CD4-positive, CD25-positive, alpha-beta regulatory T cell (primary cell): ENCODE measurements around the gene KCNA5. TPM values are rescaled to one million over a fixed set of nuclear protein-coding genes. Genes with fewer than 3 reads are reported as not detected.

Experiments used
- ATAC-seq, 2 donors: fragments of 150-1000 bp; cut with Tn5 transposase; one replicate each; pipeline ENCODE4 v1.10.0; 2021; ENCODE audit warnings: low read depth in 2 of 2, moderate number of reproducible peaks in 2 of 2, moderate library complexity in 1 of 2
- DNase-seq, 3 donors: peaks; one replicate each; pipeline versions ENCODE4 v3.0.0 to v3.0.0-alpha.2; 2012 to 2022; ENCODE audit warnings: mixed read lengths in 1 of 3
- H3K27ac ChIP-seq: one replicate; pipeline ENCODE4 v1.7.0; 2013; ENCODE audit warnings: mild to moderate bottlenecking, low read length; ENCODE audit not compliant: insufficient read depth, poor library complexity, severe bottlenecking
- H3K27me3 ChIP-seq: one replicate; pipeline ENCODE4 v1.7.0; 2013; ENCODE audit warnings: low read length; ENCODE audit not compliant: control insufficient read depth, insufficient read depth
- H3K36me3 ChIP-seq: one replicate; pipeline ENCODE4 v1.7.0; 2013; ENCODE audit warnings: mild to moderate bottlenecking, low read length, moderate library complexity; ENCODE audit not compliant: control insufficient read depth, insufficient read depth
- H3K4me1 ChIP-seq: 2 replicates; pipeline ENCODE4 v1.7.0; 2013; ENCODE audit warnings: mild to moderate bottlenecking, low read length; ENCODE audit not compliant: insufficient read depth, control insufficient read depth, poor library complexity, severe bottlenecking
- H3K4me3 ChIP-seq: one replicate; pipeline ENCODE4 v1.7.0; 2013; ENCODE audit warnings: low read depth, mild to moderate bottlenecking, low read length, moderate library complexity
- H3K9me3 ChIP-seq, 2 experiments: 1 replicate in 1 of 2; 2 replicates in 1 of 2; pipeline ENCODE4 v1.7.0; 2013; ENCODE audit warnings: low read length in 2 of 2, mild to moderate bottlenecking in 1 of 2, moderate library complexity in 1 of 2; ENCODE audit not compliant: control insufficient read depth in 2 of 2
- H3K27ac Mint-ChIP-seq, 3 donors: one replicate each; pipeline ENCODE4 v1.8.0; 2020 to 2022; ENCODE audit warnings: mild to moderate bottlenecking in 3 of 3, mixed read lengths in 3 of 3, moderate library complexity in 2 of 3
- H3K27me3 Mint-ChIP-seq: one replicate; pipeline ENCODE4 v1.8.0; 2022; ENCODE audit warnings: mild to moderate bottlenecking, mixed read lengths
- H3K36me3 Mint-ChIP-seq: one replicate; pipeline ENCODE4 v1.8.0; 2020; ENCODE audit warnings: mixed read lengths
- H3K4me1 Mint-ChIP-seq, 4 donors: one replicate each; pipeline ENCODE4 v1.8.0; 2020 to 2022; ENCODE audit warnings: mixed read lengths in 4 of 4, mild to moderate bottlenecking in 1 of 4
- H3K4me3 Mint-ChIP-seq, 4 donors: one replicate each; pipeline ENCODE4 v1.8.0; 2020 to 2022; ENCODE audit warnings: mild to moderate bottlenecking in 4 of 4, mixed read lengths in 4 of 4, moderate library complexity in 3 of 4
- H3K9me3 Mint-ChIP-seq, 7 donors: one replicate each; pipeline ENCODE4 v1.8.0; 2020 to 2022; ENCODE audit warnings: mixed read lengths in 7 of 7, mild to moderate bottlenecking in 3 of 7, moderate library complexity in 2 of 7
- polyA plus RNA-seq, 4 donors: library from polyadenylated mRNA; unstranded; fragments of 300-500 nt; fragmentation: Illumina TruSeq; gene quantifications; one replicate each; pipeline ENCODE4 v1.2.3, GENCODE V29; 2021
- total RNA-seq: library from RNA; stranded (reverse); gene quantifications from one replicate; pipeline ENCODE4 v1.2.3, GENCODE V29; 2022

KCNA5 gene
- total and polyA plus RNA-seq, 5 donors from 2014 or later = not detected

GRCh38 chr12:5017638-5018348 lies 25.9 kb upstream of the KCNA5 start:
- H3K27me3 ChIP-seq = no peaks in the 10 kb centered on the region
- DNase-seq (no peak), ATAC-seq (no peak)
- Mint-ChIP-seq H3K27ac (no peak overlapping the region), H3K36me3 (no peaks in the 10 kb centered on the region), H3K9me3 (peaks cover 0 to 2% (median 0%) of the 10 kb centered on the region in 7 donors), H3K4me3 (no peak overlapping the region), H3K4me1 (no peaks in the 10 kb centered on the region), H3K27me3 (peaks cover 10% of the 10 kb centered on the region)
- H3K27ac ChIP-seq = no peak overlapping the region
- H3K4me3 ChIP-seq = no peak overlapping the region
- H3K4me1 ChIP-seq = no peaks in the 10 kb centered on the region
- H3K9me3 ChIP-seq = no peaks in the 10 kb centered on the region
- H3K36me3 ChIP-seq = no peaks in the 10 kb centered on the region

DNA sequence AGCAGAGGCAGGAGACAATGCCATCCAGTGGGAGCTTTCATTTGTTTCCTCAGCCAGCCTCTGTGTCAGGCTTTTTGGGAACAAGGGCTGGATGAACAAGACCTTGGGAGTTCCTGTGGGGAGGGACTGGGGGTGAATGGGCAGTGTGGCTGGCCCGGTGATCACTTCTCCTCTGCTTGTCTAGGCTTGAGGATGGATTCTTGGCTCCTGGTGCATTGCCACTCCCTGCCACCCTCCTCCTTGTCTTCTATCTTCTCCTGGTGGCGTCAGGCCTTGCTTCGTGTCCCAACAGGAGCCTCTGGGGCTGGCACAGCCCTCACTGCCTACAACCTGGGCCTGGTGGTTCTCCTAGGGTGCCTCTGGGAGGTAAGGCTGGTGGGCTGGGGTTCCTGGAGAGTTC lies 25.0 kb upstream of the KCNA5 start:
- peaks cover 9% of the 10 kb centered on the region for H3K27me3 Mint-ChIP-seq

DNA sequence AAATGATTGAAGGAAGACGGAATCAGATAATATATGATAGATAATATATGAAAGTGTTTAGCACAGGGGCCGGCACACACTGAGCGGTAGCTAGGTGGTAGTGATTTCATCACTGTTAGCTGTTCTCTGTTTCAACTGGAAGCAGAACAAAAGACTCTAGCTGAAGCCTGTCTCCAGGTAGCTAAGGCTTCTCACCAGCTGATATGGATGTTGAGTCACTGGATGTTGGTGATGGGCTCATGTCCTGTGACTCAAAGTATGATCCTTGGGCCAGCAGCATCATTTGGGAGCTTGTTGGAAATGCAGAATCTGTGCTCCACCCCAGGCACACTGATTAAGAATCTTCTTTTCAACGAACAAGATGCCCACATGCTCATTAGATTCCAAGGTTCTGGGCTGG lies 21.7 kb upstream of the KCNA5 start:
- peaks cover 0 to 2% (median 0%) of the 10 kb centered on the region in 7 donors for H3K9me3 Mint-ChIP-seq
- H3K27me3 Mint-ChIP-seq = peaks cover 15% of the 10 kb centered on the region
- no peaks in the 10 kb centered on the region for H3K36me3 Mint-ChIP-seq
- DNase-seq = no peak
- no peak overlapping the region for H3K4me3 Mint-ChIP-seq
- H3K4me1 Mint-ChIP-seq = no peaks in the 10 kb centered on the region
- no peak for ATAC-seq
- H3K9me3 ChIP-seq = no peaks in the 10 kb centered on the region
- H3K27ac ChIP-seq = no peak overlapping the region
- no peaks in the 10 kb centered on the region for H3K27me3 ChIP-seq
- no peaks in the 10 kb centered on the region for H3K36me3 ChIP-seq
- H3K4me3 ChIP-seq = no peak overlapping the region
- H3K27ac Mint-ChIP-seq = no peak overlapping the region
- H3K4me1 ChIP-seq = no peaks in the 10 kb centered on the region

More for the DNA sequence above, 25.0 kb upstream of the KCNA5 start:
- H3K27ac Mint-ChIP-seq = no peak overlapping the region
- Histone ChIP-seq H3K4me3 (no peak overlapping the region), H3K4me1 (no peaks in the 10 kb centered on the region), H3K27ac (no peak overlapping the region), H3K36me3 (no peaks in the 10 kb centered on the region), H3K27me3 (no peaks in the 10 kb centered on the region), H3K9me3 (no peaks in the 10 kb centered on the region)
- no peaks in the 10 kb centered on the region for H3K36me3 Mint-ChIP-seq
- H3K4me3 Mint-ChIP-seq = no peak overlapping the region
- no peak for DNase-seq
- peaks cover 0 to 2% (median 0%) of the 10 kb centered on the region in 7 donors for H3K9me3 Mint-ChIP-seq
- no peak for ATAC-seq
- no peaks in the 10 kb centered on the region for H3K4me1 Mint-ChIP-seq

- peaks cover 20% of the 10 kb centered on the region for H3K27me3 Mint-ChIP-seq
Measured at GRCh38 chr12:5022465-5023061, 21.1 kb upstream of the KCNA5 start.

DNA sequence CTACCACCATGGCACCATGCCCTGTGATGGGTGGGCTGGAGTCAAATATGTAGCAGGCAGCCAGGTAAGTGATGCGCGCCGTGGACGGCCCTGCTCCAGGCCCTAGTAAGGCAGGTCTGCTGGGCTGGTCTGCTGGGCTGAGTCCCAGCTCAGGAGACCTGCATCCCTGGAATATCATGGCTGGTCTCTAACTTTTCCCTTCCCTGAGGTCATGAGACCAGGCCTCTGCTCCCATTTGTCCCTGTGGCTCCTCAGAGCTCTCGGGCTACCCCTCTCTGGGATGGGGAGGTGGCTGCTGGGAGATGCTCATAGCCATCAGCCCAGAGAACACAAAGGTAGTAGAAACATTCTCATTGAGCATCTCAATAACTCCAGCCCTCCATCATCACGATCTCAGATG lies 19.8 kb upstream of the KCNA5 start:
- DNase-seq (no peak), ATAC-seq (no peak)
- H3K9me3 Mint-ChIP-seq = peaks cover 0 to 4% (median 0%) of the 10 kb centered on the region in 7 donors
- H3K9me3 ChIP-seq = no peaks in the 10 kb centered on the region
- H3K27me3 ChIP-seq = no peaks in the 10 kb centered on the region
- no peak overlapping the region for H3K4me3 Mint-ChIP-seq
- H3K4me1 ChIP-seq = no peaks in the 10 kb centered on the region
- H3K4me1 Mint-ChIP-seq = no peaks in the 10 kb centered on the region
- no peaks in the 10 kb centered on the region for H3K36me3 Mint-ChIP-seq
- no peak overlapping the region for H3K27ac Mint-ChIP-seq
- H3K36me3 ChIP-seq = no peaks in the 10 kb centered on the region
- peaks cover 24% of the 10 kb centered on the region for H3K27me3 Mint-ChIP-seq
- no peak overlapping the region for H3K4me3 ChIP-seq
- H3K27ac ChIP-seq = no peak overlapping the region

More at GRCh38 chr12:5022465-5023061, 21.1 kb upstream of the KCNA5 start:
- Histone ChIP-seq H3K4me3 (no peak overlapping the region), H3K9me3 (no peaks in the 10 kb centered on the region), H3K27me3 (no peaks in the 10 kb centered on the region), H3K36me3 (no peaks in the 10 kb centered on the region), H3K4me1 (no peaks in the 10 kb centered on the region), H3K27ac (no peak overlapping the region)
- Mint-ChIP-seq H3K27ac (no peak overlapping the region), H3K4me1 (no peaks in the 10 kb centered on the region), H3K9me3 (peaks cover 0 to 3% (median 0%) of the 10 kb centered on the region in 7 donors), H3K36me3 (no peaks in the 10 kb centered on the region), H3K4me3 (no peak overlapping the region)
- peak in 2 of 3 donors; percentile 13 to 52 for DNase-seq
- ATAC-seq = no peak

DNA sequence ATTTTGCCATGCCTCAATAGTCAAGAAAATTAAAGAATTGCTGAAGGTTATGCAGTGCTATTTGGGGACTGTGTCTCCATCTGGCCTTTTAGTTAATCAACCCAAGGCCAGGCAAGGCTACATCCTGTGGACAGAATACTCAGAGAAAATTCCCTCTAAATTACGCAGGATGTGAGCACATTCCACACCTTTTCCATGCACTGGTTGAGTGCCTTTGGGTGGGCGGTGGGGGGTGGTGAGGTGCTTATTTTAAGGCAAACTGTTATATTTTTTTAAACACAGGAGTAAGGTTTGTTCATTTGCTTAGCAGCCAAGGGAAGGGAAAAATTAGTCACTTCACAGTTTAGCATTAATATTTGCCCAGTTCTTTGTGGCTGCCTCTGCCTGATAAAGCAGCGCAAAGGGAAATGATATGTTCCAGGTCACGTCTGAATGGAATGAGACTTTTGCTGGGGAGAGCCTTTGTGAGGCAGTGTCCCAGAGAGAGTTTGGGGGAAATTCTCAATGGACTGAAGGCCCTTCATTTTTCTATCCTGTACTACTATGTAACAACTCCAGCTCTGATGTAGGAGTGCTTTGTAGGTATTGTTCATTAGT lies 17.2 kb upstream of the KCNA5 start:
- Mint-ChIP-seq H3K36me3 (no peaks in the 10 kb centered on the region), H3K4me1 (no peaks in the 10 kb centered on the region), H3K27me3 (peaks cover 24% of the 10 kb centered on the region), H3K27ac (no peak overlapping the region), H3K4me3 (no peak overlapping the region), H3K9me3 (peaks cover 0 to 4% (median 0%) of the 10 kb centered on the region in 7 donors)
- Histone ChIP-seq H3K9me3 (no peaks in the 10 kb centered on the region), H3K36me3 (no peaks in the 10 kb centered on the region), H3K27me3 (no peaks in the 10 kb centered on the region), H3K4me1 (no peaks in the 10 kb centered on the region), H3K27ac (no peak overlapping the region), H3K4me3 (no peak overlapping the region)
- no peak for DNase-seq
- no peak for ATAC-seq

- Mint-ChIP-seq H3K4me1 (no peaks in the 10 kb centered on the region), H3K36me3 (no peaks in the 10 kb centered on the region), H3K27me3 (peaks cover 24% of the 10 kb centered on the region), H3K9me3 (peaks cover 0 to 4% (median 0%) of the 10 kb centered on the region in 7 donors), H3K27ac (no peak overlapping the region), H3K4me3 (no peak overlapping the region)
- no peaks in the 10 kb centered on the region for H3K36me3 ChIP-seq
- DNase-seq (no peak), ATAC-seq (no peak)
- no peaks in the 10 kb centered on the region for H3K27me3 ChIP-seq
- no peaks in the 10 kb centered on the region for H3K4me1 ChIP-seq
- no peak overlapping the region for H3K4me3 ChIP-seq
- H3K9me3 ChIP-seq = no peaks in the 10 kb centered on the region
- no peak overlapping the region for H3K27ac ChIP-seq
Measured at GRCh38 chr12:5027046-5027821, 16.4 kb upstream of the KCNA5 start.
